ENCODE data around the gene KBTBD4. TPM values are rescaled to one million over a fixed set of nuclear protein-coding genes. Genes with fewer than 3 reads are reported as not detected.
A peak's percentile ranks its signal among the peaks of the same experiment; 100 is the strongest.

The KBTBD4 gene
- total RNA-seq, 1 donor from 2014 or later = 12.9 TPM

DNA sequence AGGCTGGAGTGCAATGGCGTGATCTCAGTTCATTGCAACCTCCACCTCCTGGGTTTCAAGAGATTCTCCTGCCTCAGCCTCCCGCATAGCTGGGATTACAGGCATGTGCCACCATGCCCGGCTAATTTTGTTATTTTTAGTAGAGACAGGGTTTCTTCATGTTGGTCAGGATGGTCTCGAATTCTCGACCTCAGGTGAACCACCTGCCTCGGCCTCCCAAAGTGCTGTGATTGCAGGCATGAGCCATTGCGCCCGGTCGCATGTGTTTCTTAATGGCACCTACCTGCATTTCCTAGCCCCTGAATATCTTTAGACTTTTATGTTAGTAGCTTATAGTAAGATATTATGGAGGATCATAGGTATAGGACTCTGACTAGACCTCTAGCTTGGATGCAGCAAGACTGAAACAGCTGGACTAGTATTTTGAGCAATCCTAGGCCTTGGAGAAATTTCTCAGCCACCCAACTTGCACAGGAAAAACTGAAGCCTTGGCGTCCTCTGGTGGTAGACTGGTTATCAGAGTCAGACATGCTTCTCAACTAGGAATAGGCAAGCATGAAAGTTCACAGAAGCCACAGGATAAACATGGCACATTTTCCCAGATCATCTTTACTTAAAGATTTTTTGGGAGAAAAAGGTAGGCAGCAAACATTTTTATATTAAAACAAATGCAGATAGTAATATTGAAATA is 38.1 kb upstream of the KBTBD4 start:
- Mint-ChIP-seq H3K36me3 (ENCODE audit: low read depth) (peaks cover 9% of the 10 kb centered on the region), H3K27ac (ENCODE audit: unreplicated experiment) (no peak overlapping the region), H3K27me3 (ENCODE audit: low read depth) (no peaks in the 10 kb centered on the region), H3K9me3 (ENCODE audit: low read depth) (no peaks in the 10 kb centered on the region), H3K4me1 (ENCODE audit: low read depth) (peaks cover 14% of the 10 kb centered on the region), H3K4me3 (ENCODE audit: unreplicated experiment) (no peak overlapping the region)
- peak; percentile 82 for TF ChIP-seq CTCF (IDR thresholded peaks at IDR 0.05)
- no peak for DNase-seq (ENCODE audit: low spot score)

- Mint-ChIP-seq H3K4me3 (ENCODE audit: unreplicated experiment) (no peak overlapping the region), H3K27me3 (ENCODE audit: low read depth) (no peaks in the 10 kb centered on the region), H3K4me1 (ENCODE audit: low read depth) (peaks cover 14% of the 10 kb centered on the region), H3K9me3 (ENCODE audit: low read depth) (no peaks in the 10 kb centered on the region), H3K36me3 (ENCODE audit: low read depth) (peaks cover 10% of the 10 kb centered on the region), H3K27ac (ENCODE audit: unreplicated experiment) (no peak overlapping the region)
- no peak for DNase-seq (ENCODE audit: low spot score)
- TF ChIP-seq CTCF (IDR thresholded peaks at IDR 0.05) = no peak
These were observed 36.5 kb upstream of the KBTBD4 start for GRCh38 chr11:47615249-47615648.

DNA sequence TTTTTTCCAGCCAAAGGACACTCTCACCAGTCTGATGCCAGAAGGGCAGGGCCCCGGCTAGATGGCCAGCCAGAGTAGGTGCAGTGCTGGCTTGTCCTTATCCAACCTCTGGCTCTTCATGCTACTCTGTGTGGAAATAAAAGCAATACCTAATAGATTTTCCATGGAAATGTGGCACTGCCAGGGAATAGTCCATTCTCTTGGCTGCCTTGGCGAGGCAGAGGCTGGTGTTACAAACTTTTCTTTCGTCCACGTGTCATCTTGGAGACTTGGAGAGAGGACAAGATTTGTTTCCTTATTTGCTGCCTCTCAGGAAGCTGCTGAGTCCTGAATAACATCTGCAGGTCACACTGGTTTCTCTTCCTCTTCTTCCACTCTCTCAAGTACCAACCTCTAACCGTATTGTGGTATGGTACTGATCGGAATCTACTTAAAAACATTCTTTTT is 32.6 kb upstream of the KBTBD4 start:
- Mint-ChIP-seq H3K4me1 (ENCODE audit: low read depth) (peaks cover 22% of the 10 kb centered on the region), H3K36me3 (ENCODE audit: low read depth) (peaks cover 8% of the 10 kb centered on the region), H3K27ac (ENCODE audit: unreplicated experiment) (no peak overlapping the region), H3K4me3 (ENCODE audit: unreplicated experiment) (no peak overlapping the region), H3K9me3 (ENCODE audit: low read depth) (no peaks in the 10 kb centered on the region), H3K27me3 (ENCODE audit: low read depth) (no peaks in the 10 kb centered on the region)
- TF ChIP-seq CTCF (IDR thresholded peaks at IDR 0.05) = no peak
- no peak for DNase-seq (ENCODE audit: low spot score)

DNA sequence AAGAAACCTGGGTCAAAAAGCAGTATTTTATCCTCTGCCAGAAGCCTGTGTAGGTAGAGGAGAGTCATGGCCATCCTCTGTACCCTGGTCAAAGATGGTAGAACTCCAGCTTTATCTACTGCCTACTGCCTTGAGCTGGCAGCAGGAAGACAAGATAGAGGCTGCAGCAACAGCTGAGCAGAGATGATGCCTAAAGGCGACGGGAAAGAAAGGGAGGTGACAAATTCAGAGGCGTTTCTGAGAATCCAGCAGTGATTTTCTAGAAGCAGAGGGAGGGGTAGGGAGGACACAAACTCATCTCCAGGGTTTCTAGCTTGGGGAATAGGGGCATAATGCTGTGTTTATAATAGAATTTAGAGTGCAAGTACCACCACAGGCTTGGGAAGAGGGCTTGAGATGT is 30.9 kb upstream of the KBTBD4 start:
- Mint-ChIP-seq H3K9me3 (ENCODE audit: low read depth) (no peaks in the 10 kb centered on the region), H3K4me3 (ENCODE audit: unreplicated experiment) (no peak overlapping the region), H3K4me1 (ENCODE audit: low read depth) (peaks cover 25% of the 10 kb centered on the region), H3K27me3 (ENCODE audit: low read depth) (no peaks in the 10 kb centered on the region), H3K36me3 (ENCODE audit: low read depth) (peaks cover 6% of the 10 kb centered on the region), H3K27ac (ENCODE audit: unreplicated experiment) (no peak overlapping the region)
- TF ChIP-seq CTCF (IDR thresholded peaks at IDR 0.05) = no peak
- DNase-seq (ENCODE audit: low spot score) = no peak

- Mint-ChIP-seq H3K36me3 (ENCODE audit: low read depth) (peaks cover 6% of the 10 kb centered on the region), H3K27ac (ENCODE audit: unreplicated experiment) (peak overlapping the region; percentile 85), H3K4me3 (ENCODE audit: unreplicated experiment) (no peak overlapping the region), H3K4me1 (ENCODE audit: low read depth) (peaks cover 25% of the 10 kb centered on the region), H3K9me3 (ENCODE audit: low read depth) (no peaks in the 10 kb centered on the region), H3K27me3 (ENCODE audit: low read depth) (no peaks in the 10 kb centered on the region)
- no peak for TF ChIP-seq CTCF (IDR thresholded peaks at IDR 0.05)
- no peak for DNase-seq (ENCODE audit: low spot score)
These were observed 28.6 kb upstream of the KBTBD4 start for GRCh38 chr11:47607380-47607779.

Measured in chondrocyte (in vitro differentiated cells).